Neutrophil (primary cell): ENCODE results near the gene NDST1.
A peak's percentile ranks its signal among the peaks of the same experiment; 100 is the strongest.

Experiments
- H3K27ac ChIP-seq: fragments of 200-600 bp; sonication (generic); 2 replicates; pipeline ENCODE4 v1.5.1; 2016; ENCODE audit warnings: mild to moderate bottlenecking, moderate library complexity
- H3K27me3 ChIP-seq: fragments of 200-600 bp; sonication (generic); 2 replicates; pipeline ENCODE4 v1.6.0; 2016; ENCODE audit warnings: mild to moderate bottlenecking
- H3K36me3 ChIP-seq: fragments of 200-600 bp; sonication (generic); 2 replicates; pipeline ENCODE4 v1.5.1; 2017
- H3K4me1 ChIP-seq, 2 experiments: fragments of 200-600 bp in 1 of 2; sonication (generic) in 1 of 2; 1 replicate in 1 of 2; 2 replicates in 1 of 2; pipeline versions ENCODE4 v1.5.1 to v1.6.1; 2013 to 2016; ENCODE audit warnings: low read depth in 1 of 2, low read length in 1 of 2, mild to moderate bottlenecking in 1 of 2, moderate library complexity in 1 of 2; ENCODE audit not compliant: control insufficient read depth in 1 of 2, insufficient read depth in 1 of 2
- H3K4me3 ChIP-seq, 2 experiments: fragments of 200-600 bp in 1 of 2; sonication (generic) in 1 of 2; 1 replicate in 1 of 2; 2 replicates in 1 of 2; pipeline ENCODE4 v1.5.1; 2013 to 2016; ENCODE audit warnings: low read depth in 1 of 2, low read length in 1 of 2, mild to moderate bottlenecking in 1 of 2, moderate library complexity in 1 of 2
- H3K9me3 ChIP-seq: fragments of 200-600 bp; sonication (generic); 2 replicates; pipeline ENCODE4 v1.5.1; 2016
- CTCF ChIP-seq: fragments of 200-600 bp; sonication (generic); IDR thresholded peaks from 2 replicates; pipeline ENCODE4 v1.5.1; 2016; ENCODE audit warnings: antibody characterized with exemption

NDST1 gene

GRCh38 chr5:150497989-150498317, 10.0 kb upstream of the NDST1 start:
- H3K27ac ChIP-seq = peak overlapping the region; percentile 37
- H3K4me3 ChIP-seq = no peak overlapping the region
- peaks cover 24 to 38% of the 10 kb centered on the region in 2 experiments for H3K4me1 ChIP-seq
- H3K36me3 ChIP-seq = peaks cover 65% of the 10 kb centered on the region
- no peaks in the 10 kb centered on the region for H3K27me3 ChIP-seq
- no peaks in the 10 kb centered on the region for H3K9me3 ChIP-seq
- no peak for TF ChIP-seq CTCF

- no peaks in the 10 kb centered on the region for H3K27me3 ChIP-seq
- TF ChIP-seq CTCF = no peak
- no peaks in the 10 kb centered on the region for H3K9me3 ChIP-seq
- peaks cover 24 to 38% of the 10 kb centered on the region in 2 experiments for H3K4me1 ChIP-seq
- H3K27ac ChIP-seq = peak overlapping the region; percentile 37
- peaks cover 65% of the 10 kb centered on the region for H3K36me3 ChIP-seq
- H3K4me3 ChIP-seq = no peak overlapping the region
Measured at GRCh38 chr5:150498501-150498900, 9.4 kb upstream of the NDST1 start.

- Histone ChIP-seq H3K27me3 (no peaks in the 10 kb centered on the region), H3K27ac (peak overlapping the region; percentile 37), H3K9me3 (no peaks in the 10 kb centered on the region), H3K4me1 (peaks cover 24 to 38% of the 10 kb centered on the region in 2 experiments), H3K4me3 (no peak overlapping the region), H3K36me3 (peaks cover 69% of the 10 kb centered on the region)
- TF ChIP-seq CTCF = no peak
Measured at GRCh38 chr5:150498971-150499370, 9.0 kb upstream of the NDST1 start.

- TF ChIP-seq CTCF = no peak
Measured at GRCh38 chr5:150499437-150499956, 8.4 kb upstream of the NDST1 start.

GRCh38 chr5:150500328-150500841, 7.5 kb upstream of the NDST1 start:
- H3K4me1 ChIP-seq = peaks cover 32 to 45% of the 10 kb centered on the region in 2 experiments
- H3K9me3 ChIP-seq = no peaks in the 10 kb centered on the region
- no peak overlapping the region for H3K4me3 ChIP-seq
- peaks cover 80% of the 10 kb centered on the region for H3K36me3 ChIP-seq
- no peaks in the 10 kb centered on the region for H3K27me3 ChIP-seq
- H3K27ac ChIP-seq = no peak overlapping the region
- TF ChIP-seq CTCF = no peak

More at GRCh38 chr5:150499437-150499956, 8.4 kb upstream of the NDST1 start:
- H3K4me1 ChIP-seq = peaks cover 24 to 38% of the 10 kb centered on the region in 2 experiments
- H3K27ac ChIP-seq = peak overlapping the region; percentile 37
- H3K4me3 ChIP-seq = no peak overlapping the region
- no peaks in the 10 kb centered on the region for H3K27me3 ChIP-seq
- H3K36me3 ChIP-seq = peaks cover 74% of the 10 kb centered on the region
- H3K9me3 ChIP-seq = no peaks in the 10 kb centered on the region
